Measurements from ENCODE around the gene UCKL1. TPM values are rescaled to one million over a fixed set of nuclear protein-coding genes. Genes with fewer than 3 reads are reported as not detected.

Gene UCKL1
- total RNA-seq, 1 donor from 2014 or later = 130 TPM

DNA sequence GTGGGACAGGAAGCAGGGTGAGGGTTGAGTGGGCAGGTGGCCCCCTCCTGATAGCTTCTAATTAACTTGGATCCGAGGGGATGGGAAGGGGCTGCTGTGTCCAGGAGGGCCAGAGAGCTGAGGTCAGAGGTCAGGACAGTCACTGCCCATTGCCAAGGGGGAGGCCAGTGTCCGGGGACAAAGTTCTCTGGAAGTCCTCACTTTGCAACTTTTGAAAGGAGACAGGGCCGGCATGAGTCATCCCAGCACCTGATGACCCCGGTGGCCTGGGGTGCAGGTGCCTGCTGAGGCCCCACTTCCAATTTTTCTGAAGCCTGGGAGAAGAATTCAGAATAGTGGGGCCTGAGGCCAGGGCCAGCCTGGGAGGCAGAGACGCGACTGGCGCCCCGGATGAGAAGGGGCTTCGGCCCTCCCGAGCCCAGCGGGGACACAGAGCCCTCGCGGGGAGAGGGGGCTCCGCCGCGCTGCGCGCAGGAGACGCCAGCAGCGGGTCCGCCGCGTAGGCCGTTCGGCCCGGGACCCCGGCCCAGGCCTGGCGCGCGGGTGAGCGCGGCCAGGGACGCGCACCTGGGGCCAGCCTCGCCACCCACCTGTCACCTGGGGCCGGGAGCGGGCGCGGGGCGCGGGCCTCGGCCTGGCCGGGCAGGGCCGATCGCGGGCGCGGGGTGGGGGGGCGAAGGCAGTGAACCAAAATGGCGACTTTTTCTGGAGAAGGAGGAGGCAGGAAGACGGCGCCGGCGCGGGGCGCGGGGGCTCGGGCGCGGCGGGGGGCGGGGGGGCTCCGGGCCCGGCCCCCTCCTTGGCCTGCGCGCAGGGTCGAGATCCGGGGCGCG is 12.9 kb upstream of the UCKL1 start:
- peak; percentile 44 for DNase-seq
- Mint-ChIP-seq H3K4me3 (ENCODE audit: unreplicated experiment) (peak overlapping the region; percentile 79), H3K27ac (ENCODE audit: unreplicated experiment) (no peak overlapping the region), H3K27me3 (ENCODE audit: unreplicated experiment) (peaks cover 9% of the 10 kb centered on the region), H3K9me3 (ENCODE audit: unreplicated experiment) (peaks cover 3% of the 10 kb centered on the region), H3K4me1 (ENCODE audit: low read depth, unreplicated experiment) (peaks cover 5% of the 10 kb centered on the region), H3K36me3 (ENCODE audit: unreplicated experiment) (no peaks in the 10 kb centered on the region)
- TF ChIP-seq CTCF (IDR thresholded peaks at IDR 0.05; ENCODE audit: partially characterized antibody, unreplicated experiment) = no peak

DNA sequence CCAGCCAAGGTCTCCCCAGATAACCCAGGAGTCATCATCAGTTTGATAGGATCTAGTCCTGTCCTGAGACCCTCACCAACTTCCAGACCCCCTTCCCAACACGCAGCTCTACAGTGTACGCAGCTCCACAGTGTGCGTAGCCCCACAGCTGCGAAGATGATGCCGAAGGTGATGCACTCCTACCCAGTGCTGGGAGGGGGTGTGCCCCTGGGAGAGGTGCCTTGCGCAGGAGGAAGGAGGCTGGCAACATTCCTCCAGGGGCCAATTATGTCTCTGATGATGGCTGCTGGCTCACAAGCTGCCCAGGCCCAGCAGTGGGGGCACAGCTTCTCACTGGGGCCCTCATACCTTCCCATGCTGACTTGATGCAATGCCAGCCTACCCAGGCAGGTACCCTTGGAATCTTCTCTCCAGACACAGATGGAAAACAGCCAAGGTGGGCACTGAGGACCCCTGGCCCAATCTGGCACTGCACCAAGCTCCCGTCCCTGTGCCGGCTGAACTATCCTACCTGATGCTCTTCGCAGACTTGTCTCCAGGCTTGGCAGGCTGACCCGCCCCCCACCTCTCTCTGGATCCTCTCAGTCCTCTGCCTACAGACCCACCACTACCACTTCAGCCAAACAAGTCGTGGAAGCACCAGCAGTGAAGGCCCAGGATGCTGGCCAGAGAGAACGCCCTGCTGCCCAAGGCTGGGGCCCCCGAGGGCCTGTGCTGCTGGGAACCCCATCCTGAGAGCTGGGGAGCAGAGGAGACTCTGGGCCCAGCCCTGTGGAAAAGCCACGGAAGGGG is 12.1 kb upstream of the UCKL1 start:
- H3K9me3 Mint-ChIP-seq (ENCODE audit: unreplicated experiment) = peaks cover under 1% of the 10 kb centered on the region
- peak; percentile 10 for DNase-seq
- no peak overlapping the region for H3K27ac Mint-ChIP-seq (ENCODE audit: unreplicated experiment)
- H3K36me3 Mint-ChIP-seq (ENCODE audit: unreplicated experiment) = no peaks in the 10 kb centered on the region
- H3K27me3 Mint-ChIP-seq (ENCODE audit: unreplicated experiment) = peaks cover 7% of the 10 kb centered on the region
- TF ChIP-seq CTCF (IDR thresholded peaks at IDR 0.05; ENCODE audit: partially characterized antibody, unreplicated experiment) = no peak
- H3K4me1 Mint-ChIP-seq (ENCODE audit: low read depth, unreplicated experiment) = peaks cover 3% of the 10 kb centered on the region
- H3K4me3 Mint-ChIP-seq (ENCODE audit: unreplicated experiment) = peak overlapping the region; percentile 79

DNA sequence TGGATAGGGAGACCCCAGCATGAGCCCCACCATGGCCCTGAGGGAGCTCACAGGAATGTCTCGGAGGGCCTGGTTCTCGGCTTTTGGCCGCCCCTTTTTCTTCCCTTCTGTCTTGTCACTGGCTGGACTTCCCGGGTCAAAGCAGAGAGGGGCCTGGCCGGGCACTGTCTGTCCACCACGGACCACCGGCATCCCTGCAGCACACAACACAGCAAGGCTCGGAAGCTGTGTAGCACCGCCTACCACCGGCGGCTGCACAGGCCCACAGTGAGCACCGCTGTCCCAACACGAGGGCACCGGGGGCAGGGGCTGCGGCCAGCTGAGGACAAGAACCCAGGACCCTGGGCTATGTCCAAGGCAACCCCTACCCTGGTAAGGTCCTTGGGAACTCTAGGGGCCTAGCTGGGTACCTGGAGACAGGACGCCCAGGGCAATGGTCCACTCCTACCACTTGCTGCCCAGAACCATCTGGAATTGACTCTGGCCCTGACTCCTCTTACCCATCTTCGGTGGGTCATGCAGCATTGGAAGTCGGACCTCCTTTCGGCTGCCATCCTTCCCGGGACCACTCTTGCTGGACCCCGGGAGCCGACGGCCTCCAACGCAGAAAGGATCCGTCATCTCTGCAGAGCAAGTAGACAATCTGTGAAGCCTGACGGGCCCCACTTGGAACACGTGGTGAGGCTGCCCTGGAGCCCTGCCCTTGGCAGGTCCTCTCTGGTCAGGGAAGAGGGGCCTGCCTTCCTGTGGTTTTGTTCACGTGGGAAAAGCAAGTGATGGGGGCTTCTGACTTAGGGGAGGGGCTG is 11.3 kb upstream of the UCKL1 start:
- no peaks in the 10 kb centered on the region for H3K9me3 Mint-ChIP-seq (ENCODE audit: unreplicated experiment)
- no peak for TF ChIP-seq CTCF (IDR thresholded peaks at IDR 0.05; ENCODE audit: partially characterized antibody, unreplicated experiment)
- no peaks in the 10 kb centered on the region for H3K36me3 Mint-ChIP-seq (ENCODE audit: unreplicated experiment)
- no peak overlapping the region for H3K4me3 Mint-ChIP-seq (ENCODE audit: unreplicated experiment)
- DNase-seq = peak; percentile 10
- H3K27me3 Mint-ChIP-seq (ENCODE audit: unreplicated experiment) = peaks cover 6% of the 10 kb centered on the region
- H3K4me1 Mint-ChIP-seq (ENCODE audit: low read depth, unreplicated experiment) = no peaks in the 10 kb centered on the region
- H3K27ac Mint-ChIP-seq (ENCODE audit: unreplicated experiment) = no peak overlapping the region

GRCh38 chr20:63966944-63967322 is 10.7 kb upstream of the UCKL1 start:
- TF ChIP-seq CTCF (IDR thresholded peaks at IDR 0.05; ENCODE audit: partially characterized antibody, unreplicated experiment) = no peak
- Mint-ChIP-seq H3K4me1 (ENCODE audit: low read depth, unreplicated experiment) (no peaks in the 10 kb centered on the region), H3K4me3 (ENCODE audit: unreplicated experiment) (no peak overlapping the region), H3K9me3 (ENCODE audit: unreplicated experiment) (no peaks in the 10 kb centered on the region), H3K36me3 (ENCODE audit: unreplicated experiment) (no peaks in the 10 kb centered on the region), H3K27ac (ENCODE audit: unreplicated experiment) (no peak overlapping the region), H3K27me3 (ENCODE audit: unreplicated experiment) (peaks cover 6% of the 10 kb centered on the region)
- DNase-seq = no peak

Measured in glutamatergic neuron (in vitro differentiated cells).